HUDEP-2 (cell line): ENCODE results near the gene MOB4.
"Not testable (repeated sequence)": the region's sequence is repeated elsewhere in the genome, so short reads cannot be mapped to it uniquely, and the experiment has no call there.

Source experiments
- DNase-seq, 76 experiments: peaks; one replicate each; lab custom pipeline; 2025; ENCODE audit not compliant: unreplicated experiment in 76 of 76; lab: John Stamatoyannopoulos, UW

The MOB4 gene

DNA sequence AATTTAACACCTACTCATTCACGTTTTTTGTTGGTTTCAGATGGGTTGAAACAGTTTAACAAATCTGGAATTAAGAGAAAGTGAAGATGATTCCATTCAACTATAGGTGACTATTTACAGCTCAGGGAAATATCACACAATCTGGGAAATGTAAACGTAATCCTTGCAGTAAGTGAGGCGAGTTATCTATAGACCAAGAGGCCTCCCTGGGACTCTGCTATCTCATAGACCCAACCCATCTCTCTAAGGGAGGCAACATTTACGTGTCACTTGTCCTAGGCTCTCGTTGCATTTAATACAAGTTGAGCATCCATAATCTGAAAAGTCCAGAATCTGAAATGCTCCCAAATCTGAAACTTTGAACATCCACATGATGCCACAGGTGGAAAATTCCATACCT is 2.0 kb upstream of the MOB4 start:
- DNase-seq: peak in 18 of 76 experiments; percentile 3 to 45 (median 24)

DNA sequence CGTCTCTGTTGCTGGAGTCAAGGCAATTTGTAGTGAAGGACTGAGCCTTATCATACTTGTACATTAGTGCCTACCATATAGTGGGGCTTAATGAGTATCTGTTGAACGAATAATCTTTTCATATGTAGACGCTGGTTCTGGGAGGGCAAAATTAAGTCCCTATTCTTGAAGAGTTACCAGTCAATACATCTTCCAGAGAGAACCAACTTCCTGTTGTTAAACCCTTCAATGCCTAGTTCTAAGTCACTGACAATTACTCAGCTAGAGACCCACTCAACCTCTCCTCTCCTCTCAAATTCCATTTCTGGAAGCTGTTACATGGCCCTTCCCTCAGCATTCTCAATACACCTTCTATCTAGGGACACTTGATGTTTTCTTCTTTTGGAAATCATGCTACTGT is 1.1 kb upstream of the MOB4 start:
- no peak for DNase-seq

DNA sequence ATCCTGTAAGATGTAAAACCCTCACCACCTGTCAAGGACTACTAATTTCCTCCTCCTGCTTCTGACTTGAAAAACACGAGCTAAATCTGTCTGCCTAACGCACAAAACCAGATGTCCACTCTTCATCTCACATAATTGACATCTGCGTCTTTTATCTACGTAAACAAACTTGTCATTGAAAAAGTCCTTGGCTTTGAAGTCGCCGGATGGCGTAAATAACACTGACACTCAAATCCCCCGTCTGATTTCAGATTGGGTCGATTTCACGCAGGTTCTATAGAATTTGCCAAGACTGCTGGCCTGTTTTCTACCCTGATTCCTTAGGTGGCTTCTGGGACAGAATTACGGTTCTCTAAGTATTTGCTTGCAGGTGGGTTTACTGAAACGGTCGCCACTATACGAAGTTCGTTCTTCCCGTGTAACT is 539 bp upstream of the MOB4 start:
- DNase-seq: peak in 3 of 76 experiments; percentile 14 to 54 (median 48)

DNA sequence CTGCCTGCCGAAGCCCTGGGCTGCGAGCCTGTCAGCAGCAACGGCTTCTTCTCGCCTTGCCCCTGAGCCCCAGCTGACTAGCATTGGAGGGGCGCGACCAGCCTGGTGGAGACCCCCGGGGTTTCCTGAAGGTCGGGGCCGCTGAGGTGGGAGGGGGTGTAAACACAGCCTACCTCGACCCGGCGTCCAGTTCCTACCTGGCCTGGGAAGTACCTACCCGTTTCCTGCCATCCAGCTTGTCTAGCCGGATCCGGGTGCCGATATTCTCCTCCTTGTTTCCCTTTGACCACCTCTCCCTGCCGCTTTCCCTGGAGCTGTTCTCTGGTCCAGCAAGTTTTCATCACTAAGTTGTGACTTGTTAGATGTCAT is 511 bp downstream of the MOB4 start:
- peak in 1 of 76 experiments; percentile 17 for DNase-seq

DNA sequence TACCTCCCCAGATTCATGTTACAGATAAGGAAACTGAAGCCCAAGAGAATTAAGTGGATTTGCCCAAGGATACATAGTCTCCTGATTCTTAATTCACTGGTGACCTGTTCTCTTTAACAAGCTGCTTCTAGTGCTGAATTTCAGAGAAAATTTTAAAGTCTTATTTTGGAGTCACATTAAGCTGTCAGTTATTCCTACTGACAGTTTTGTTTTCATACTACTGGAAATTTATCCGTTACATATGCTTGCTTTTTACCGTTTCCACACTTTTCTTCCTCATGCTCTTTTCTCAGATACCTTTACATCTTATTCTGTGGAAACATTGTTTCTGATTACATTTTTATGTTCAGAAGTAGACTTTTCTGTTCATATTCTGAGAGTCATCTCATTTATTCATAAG is 1.3 kb downstream of the MOB4 start:
- no peak for DNase-seq

DNA sequence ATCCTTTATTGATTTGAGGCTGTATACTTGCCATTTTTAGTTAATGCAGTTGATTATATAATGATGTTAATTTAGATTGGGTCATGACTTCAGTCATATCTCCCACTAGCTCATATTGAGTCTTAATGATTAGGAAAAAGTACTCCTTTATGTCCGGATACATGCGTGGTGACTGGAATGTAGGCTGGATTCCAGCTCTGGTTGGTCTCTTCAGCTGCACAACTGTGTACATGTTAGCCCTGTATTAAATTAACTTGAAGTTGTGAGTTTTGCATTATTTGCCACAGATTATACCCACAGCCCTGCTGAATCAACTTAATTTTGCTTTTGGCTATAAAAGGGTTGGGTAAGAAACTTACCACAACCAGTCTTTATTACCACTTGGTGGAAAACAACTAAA is 22.5 kb downstream of the MOB4 start:
- no peak for DNase-seq

DNA sequence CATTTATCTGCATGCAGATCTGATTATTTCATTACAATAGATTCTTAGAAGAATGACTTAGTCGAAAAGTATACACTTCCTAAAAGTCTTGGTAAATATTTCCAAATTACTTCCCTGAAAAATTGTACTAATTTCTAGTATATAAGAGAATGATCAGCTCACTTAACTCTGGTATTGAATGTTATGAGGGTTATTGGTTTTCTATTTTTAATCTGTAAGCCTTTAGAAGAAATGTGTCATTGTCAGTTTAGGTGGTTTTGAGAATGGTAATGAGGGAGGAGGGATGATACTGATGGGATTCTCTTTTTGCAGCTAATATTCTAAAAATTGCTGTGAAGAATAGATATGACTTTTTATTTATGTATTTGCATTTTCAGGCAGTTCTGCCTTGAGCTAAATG is 23.9 kb downstream of the MOB4 start:
- no peak for DNase-seq

DNA sequence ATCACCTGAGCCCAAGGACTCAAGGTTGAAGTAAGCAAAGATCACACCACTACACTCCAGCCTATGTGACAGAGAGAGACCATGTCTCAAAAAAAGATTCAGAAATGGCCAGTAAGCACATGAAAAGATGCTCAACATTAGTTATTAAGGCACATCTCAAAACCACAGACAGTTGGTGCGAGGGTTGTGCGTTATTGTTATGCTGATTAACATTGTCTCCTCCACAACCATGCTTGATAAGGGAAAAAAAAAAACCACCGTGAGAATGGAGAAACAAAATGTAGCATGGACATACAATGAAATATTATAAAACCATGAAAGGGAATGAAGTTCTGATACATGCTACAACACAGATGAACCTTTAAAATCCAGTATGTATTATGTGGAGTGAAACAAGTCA is 27.3 kb downstream of the MOB4 start:
- DNase-seq: no peak

DNA sequence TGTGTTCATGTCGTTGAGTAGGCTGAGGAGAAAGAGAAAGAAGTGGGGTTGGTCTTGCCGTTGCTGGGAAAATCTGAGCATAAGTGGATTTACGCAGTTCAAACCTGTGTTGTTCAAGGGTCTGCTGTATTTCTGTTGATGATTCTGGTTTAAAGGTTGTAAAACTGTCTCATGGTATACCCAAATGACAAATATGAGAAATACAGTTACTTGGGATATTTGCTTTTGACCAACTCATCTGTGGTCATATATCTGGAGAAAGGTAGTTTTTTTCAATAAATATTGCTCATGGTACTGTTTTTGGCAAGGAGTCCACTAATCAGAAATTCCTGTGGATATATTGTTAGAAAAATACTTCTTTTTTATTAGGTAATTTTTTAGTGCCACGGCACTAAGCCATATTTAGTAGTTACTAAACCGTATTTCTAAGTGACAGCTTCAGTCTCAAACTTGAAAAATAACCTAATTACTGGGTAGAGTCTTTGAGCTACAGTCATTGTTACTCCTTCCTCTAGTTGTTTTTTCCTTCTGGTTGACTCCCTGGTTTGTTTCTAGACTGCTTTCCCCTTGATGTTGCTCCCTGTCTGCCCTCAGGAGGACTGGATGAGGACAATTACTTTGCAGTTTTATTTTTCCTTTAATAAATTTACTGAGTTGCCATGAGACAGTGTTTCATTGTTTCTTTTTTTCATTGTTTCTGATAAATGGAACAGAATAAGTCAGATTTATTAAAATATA is 31.5 kb downstream of the MOB4 start:
- DNase-seq: no peak

DNA sequence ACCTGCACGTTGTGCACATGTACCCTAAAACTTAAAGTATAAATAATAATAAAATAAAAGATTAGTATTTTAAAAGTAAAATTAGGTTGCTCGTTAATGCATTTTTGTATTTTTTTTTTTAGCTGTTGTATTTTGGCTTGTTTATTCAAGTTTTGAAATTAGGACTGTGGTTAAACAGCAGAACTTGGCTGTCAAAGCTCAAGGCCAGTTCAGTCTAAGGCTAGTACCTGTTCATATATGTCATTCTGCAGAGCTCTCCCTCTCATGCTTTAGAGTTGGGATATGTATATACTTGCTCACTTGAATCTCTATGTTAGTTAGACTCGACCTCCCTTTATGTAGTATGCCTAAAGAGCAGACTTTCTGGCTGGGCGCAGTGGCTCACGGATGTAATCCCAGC is 32.7 kb downstream of the MOB4 start:
- no peak for DNase-seq

DNA sequence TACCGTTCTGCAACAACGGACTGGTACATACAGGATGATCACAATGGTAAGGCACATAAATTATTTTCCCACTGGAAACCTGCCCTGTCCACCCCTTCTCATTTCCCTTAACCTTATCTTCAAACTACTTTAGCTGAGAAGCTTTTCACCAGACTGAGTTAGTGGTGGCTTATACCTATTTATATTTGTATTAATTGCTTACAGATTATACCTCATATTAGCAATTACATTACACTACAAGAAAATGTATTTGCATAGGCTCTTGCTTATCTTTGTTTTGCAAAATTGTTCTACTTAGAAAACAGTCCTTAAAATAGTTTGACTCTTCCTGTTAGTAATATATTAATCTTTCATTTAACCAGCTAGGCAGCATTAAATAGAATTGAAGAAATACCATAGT is 35.4 kb downstream of the MOB4 start:
- not testable (repeated sequence) for DNase-seq

DNA sequence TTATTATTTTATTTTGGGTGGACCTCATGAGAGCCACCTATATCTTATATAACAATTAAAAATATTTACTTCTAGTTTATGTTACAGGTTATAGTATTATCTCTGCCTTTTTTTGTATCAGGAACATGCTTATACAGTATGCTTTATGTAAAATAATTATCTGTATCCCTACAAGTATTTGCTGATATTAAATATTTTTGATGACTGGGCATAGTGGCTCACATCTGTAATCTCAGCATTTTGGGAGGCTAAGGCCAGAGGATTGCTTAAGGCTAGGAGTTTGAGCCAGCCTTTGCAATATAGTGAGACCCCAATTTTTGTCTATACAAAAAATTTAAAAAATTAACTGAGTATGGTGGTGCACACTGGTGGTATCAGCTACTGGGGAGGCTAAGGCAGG is 39.6 kb downstream of the MOB4 start:
- DNase-seq: no peak

DNA sequence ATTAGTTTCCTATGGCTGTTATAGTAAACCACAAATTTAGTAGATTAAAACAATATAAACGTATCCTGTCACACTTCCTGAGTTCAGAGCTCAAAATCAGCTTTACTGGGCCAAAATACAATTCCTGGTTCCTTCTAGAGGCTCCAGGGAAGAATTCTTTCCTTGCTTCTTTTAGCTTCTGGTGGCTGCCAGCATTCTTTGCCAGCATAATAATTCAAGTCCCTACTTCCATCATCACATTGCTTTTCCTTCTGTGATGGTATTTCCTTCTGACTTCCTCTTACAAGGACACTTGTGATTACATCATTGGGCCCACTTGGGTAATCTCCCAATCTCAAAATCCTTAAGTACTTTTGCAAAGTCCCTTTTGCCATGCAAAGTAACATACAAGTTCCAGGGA is 40.6 kb downstream of the MOB4 start:
- no peak for DNase-seq

DNA sequence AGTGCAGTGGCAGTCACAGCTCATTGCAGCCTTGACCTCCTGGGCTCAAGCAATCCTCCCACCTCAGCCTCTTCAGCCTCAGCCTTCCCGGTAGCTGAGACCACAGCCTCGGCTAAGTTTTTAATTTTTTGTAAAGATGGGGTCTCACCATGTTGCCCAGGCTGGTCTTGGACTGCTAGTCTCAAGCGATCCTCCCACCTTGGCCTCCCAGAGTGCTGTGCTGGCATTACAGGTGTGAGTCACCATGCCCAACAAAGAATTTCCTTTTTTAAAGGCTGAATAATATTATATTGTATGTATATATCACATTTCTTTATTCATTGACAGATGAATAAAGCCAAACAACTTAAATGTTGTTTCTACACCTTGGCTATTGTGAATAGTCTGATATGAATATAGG is 42.5 kb downstream of the MOB4 start:
- no peak for DNase-seq

DNA sequence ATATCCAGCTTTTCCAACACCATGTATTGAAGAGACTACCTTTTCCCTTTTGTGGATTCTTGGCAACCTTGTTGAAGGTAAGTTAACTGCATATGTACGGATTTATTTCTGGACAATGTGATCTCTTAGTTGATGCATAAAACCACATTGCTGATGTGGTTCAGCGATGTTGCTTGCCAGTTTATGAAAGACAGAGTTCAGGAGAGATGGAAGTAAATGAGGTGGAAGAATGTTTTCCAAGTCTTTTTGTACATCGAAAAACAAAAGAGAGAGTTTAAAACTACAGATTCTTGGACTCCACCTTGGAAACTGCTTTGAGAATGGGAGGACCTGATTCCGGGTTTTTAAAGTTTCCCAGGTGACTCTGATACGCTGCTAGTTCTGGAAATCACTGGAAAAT is 43.8 kb downstream of the MOB4 start:
- DNase-seq: no peak

DNA sequence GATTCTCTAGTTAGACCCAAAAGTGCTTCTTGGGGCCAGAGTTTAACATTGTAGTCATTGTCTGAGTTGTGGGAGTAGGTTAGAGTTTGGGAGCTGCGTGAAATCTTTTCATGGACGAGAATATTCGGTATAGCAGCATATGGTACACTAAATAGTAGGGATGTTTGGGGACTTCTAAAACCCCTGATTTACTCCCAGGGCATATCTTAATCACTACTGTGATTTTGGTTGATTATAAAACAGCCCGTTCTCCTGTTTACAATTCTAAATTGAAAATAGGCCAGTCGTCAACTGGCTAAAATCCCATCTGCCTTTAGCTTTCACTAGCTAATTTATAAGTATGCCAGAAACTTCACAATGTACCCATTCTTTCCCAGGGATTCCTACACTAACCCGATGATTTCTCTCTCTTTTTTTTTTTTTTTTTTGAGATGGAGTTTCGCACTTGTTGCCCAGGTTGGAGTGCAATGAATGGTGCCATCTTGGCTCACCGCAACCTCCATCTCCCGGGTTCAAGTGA is 44.3 kb downstream of the MOB4 start:
- no peak for DNase-seq

DNA sequence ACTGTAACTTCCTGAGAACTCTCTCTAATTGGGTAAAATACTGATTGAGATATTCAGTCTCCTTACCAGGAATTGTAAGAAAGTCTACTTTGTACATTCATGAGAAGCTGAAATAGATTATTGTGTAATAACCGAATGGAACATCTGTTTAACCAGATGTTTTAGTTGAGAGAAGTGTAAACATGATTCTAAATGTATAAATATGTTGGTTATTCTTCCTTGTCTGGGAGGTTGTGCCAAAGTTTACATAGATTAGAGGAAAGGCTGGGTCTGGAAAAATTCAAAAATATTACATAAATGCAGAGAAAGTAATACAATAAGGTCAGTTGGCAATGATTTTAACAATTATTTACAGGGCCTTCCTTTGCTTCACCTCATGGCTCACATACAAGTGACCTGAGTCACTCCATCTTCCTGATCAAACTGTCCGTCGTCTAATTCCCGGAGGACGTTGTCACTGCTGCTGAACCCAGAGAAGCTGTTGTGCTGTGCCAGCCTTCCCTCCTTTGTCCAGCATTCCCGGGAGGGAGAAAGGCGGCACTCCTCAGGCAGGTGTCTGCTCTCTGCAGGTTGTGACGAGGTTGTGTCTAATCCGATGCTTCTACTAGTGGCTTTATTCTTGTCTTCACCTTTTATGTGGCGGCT is 55.9 kb downstream of the MOB4 start:
- no peak for DNase-seq

DNA sequence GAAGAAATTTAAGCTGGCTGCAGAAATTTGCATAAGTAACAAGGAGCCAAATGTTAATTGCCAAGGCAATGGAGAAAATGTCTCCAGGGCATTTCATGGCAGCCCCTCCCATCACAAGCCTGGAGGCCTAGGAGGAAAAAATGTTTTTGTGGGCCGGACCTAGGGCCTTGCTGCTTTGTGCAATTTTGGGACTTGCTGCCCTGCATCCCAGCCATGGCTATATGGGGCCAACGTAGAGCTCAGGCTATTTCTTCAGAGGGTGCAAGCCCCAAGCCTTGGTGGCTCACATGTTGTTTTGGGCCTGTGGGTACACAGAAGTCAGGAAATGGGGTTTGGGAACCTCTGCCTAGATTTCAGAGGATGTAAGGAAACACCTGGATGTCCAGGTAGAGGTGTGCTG is 57.7 kb downstream of the MOB4 start:
- no peak for DNase-seq

DNA sequence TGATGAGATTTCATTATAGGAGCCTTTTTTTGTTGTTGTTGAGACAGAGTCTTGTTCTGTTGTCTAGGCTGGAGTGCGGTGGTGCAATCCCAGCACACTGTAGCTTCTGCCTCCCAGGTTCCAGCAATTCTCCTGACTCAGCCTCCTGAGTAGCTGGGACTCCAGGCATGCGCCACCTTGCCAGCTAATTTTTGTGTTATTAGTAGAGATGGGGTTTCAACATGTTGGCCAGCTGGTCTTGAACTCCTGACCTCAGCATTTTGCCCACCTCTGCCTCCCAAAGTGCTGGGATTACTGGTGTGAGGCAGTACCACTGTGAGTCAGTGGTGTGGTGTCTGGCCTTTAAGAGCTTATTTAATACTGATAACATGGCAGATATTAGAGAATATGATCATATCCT is 60.1 kb downstream of the MOB4 start:
- DNase-seq: no peak

DNA sequence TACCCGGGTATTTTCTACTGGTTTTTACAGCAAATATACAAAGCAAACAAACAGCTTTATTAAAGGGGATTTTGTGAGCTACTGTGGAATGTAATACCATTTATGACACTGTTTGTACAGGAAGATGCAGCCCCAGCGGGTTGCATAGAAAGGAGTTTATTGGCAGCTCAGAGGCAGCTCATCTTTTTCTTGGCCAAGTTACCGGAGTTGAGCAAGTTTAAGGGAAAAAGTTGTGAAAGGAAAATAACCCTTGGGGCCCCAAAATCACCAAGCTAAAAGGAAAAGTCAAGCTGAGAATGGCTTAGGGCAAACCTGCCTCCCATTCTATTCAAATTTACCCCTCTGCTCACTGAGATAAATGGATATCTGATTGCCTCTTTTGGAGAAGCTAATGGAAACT is 60.8 kb downstream of the MOB4 start:
- no peak for DNase-seq

DNA sequence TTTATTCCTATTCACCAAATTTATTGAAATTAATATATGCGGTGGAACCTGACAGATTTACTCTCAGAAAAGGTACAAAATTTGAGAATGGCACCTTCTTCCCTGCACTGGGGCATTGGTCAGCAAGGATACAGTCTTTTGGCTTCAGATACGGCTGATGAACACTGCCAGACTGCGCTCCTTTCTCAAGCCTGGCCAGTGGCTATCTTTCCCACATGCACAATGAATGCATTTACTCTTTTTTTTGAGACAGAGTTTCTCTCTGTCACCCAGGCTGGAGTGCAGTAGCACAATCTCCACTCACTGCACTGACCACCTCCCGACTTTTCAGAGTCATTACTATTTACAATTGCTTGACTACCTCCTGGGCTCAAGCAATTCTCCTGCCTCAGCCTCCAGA is 61.6 kb downstream of the MOB4 start:
- DNase-seq: no peak

DNA sequence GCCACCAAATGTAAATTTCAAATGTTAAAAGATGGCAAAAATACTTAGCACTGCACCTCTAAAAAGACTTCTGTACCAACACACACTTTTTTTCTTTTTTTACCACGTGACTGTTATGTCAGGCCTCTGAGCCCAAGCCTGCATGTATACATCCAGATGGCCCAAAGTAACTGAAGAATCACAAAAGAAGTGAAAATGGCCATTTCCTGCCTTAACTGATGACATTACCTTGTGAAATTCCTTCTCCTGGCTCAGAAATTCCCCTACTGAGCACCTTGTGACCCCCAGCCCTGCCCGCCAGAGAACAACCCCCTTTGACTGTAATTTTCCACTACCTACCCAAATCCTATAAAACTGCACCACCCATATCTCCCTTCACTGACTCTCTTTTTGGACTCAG is 62.4 kb downstream of the MOB4 start:
- not testable (repeated sequence) for DNase-seq
